Fibroblast of upper back skin (primary cell): ENCODE data around the gene RPH3AL.
A peak's percentile ranks its signal among the peaks of the same experiment; 100 is the strongest.

Source experiments
- DNase-seq: peaks from one replicate; pipeline ENCODE4 v3.0.0-alpha.2; 2013

The RPH3AL gene

DNA sequence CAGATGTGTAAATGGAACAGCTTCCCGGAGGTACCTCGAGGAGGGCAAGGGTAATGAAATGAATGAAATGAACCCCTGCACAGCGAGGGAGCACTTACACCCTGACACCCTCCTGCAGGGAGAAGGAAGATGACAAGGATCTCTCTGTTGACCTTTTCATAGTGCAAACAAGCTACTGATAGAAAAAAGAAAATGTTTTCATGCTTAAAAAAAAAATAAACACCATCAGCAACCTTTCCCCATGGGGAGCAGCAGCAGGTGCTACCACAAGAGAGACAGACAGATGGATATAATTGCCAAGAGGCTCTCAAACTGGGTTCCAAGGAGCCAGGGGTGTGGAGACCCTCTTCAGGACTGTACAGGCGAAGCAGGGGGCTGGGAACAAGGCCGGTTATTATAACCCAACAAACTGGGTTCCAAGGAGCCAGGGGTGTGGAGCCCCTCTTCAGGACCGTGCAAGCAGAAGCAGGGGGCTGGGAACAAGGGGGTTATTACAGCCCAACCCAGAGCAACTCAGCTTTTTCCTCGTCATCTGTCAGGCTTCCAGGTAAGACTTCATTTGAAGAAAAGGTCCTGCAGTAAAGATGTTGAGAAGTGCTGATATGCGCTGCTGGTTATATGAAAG, 718 bp upstream of the RPH3AL start:
- DNase-seq: no peak

DNA sequence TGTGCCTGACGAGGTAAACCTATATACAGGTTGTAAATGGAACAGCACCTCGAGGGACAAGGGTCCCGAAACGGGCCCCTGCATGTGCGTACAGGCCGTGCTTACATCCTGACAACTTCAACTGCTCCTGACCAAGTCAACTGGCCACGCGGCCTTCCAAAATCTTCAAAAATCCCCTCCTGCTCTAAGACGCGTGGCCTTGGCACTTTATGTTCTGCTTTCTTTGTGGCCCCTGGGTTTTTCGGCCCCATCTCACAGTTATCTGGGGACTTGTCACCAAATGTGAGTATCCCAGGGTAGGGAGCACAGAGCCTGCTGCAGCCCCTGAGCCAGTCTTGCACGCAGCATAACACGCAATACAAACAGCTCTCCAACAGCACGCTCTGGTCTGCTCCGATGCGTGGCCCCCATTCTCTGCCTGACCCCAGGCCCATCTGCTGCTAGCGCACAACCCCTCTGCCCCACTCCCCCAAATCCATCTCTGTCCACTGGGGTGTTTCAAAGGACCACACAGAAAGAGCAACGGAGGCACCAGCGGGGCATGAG, 659 bp downstream of the RPH3AL start:
- no peak for DNase-seq

DNA sequence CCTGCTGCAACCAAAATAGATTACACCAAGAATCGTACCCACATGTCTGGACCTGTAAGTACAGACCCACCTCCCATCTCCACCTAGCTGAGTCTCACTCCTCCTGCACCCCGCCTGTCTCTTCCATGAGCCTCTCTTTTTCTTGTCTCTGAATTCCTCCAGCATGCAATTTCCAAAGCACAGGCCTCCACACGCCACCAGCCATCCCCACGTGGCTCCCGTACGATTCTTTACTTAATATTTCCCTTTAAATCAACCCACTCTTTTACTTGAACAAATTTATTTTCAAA, 1.2 kb downstream of the RPH3AL start:
- DNase-seq: no peak

DNA sequence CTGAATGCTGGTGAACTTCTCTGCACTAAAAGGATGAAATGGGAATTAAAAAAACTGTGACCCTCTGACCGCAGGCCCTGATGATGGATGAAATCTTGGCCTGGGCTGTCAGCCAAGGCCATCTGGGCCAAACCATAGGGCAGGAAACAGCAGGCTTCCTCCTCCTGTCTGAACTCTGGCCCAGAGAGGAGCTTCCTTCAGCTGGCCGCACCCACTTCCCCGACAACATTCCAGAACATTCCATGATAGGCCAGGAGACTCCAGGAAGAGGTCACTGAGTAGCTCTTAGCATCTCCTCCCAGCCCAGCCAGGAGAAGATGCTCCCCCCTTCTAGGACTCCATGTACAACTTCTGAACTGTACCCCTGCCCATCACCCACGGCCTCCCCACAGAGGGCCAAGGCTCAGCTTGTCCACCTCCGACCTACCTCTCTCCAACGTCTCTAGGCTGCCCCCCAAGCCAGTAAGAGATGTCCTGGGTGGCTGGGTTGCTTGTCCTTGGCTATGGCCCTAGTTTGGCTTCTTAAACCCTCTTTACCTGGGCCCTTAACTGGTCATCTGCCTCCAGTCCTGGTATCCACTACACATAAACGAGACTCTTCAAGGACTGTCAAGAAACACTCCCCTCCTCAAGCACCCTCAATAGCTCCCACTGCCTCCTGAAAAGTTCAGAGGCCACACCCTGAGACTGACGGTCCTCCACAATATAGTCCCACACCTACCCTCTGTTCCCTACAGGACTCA, 1.7 kb downstream of the RPH3AL start:
- peak; percentile 49 for DNase-seq

DNA sequence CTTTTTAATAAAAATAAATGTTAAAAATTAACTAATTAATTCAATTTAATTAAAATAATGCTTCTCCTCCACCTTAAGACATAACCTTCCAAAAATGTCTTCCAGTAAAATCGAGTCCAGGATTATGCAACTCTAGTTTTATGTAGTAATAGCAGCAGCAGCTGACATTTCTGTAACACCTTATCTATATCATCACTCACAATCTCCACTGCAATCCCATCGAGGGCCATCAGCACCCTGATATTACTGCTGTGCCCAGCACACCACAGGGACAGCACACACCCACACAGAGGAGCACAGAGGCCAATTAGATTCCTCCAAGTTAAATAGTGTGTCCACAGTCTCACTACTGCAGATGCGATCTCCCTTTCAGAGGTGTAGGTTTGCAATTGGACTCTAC, 2.9 kb downstream of the RPH3AL start:
- DNase-seq: no peak

DNA sequence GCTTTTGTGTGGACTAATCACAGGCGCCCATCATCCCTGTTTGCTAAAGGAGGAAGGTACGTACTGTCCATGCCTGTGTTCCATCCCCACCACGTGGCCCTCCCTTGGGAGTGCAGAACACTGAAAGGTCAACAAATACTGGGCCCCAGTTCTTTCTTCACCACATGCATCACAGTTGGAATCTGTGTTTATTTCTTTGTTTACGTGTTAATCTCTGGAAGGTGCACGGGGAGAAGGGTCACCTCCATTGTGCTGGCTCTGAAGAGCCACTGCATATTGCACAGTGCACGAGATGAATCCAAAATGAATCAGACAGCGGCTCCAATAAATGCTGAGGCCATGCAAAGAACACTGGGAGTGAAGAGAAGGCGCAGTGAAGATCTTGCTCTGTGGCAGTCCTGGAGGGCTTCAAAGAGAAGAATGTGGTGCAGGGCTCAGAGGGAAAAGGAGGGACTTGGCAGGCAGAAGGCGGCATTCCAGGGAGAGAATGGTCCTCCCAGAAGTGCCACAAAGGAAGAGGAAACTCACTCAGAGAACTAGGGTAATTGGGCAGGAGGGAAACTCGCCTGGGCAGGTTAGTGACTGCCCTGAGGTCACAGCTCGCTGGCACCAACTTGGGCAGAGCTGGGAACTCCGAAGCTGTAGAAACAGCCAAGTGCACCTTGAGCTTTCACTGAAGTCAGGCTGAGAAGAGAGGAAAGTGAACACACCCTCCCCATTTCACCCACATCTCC, 3.7 kb downstream of the RPH3AL start:
- DNase-seq: no peak

DNA sequence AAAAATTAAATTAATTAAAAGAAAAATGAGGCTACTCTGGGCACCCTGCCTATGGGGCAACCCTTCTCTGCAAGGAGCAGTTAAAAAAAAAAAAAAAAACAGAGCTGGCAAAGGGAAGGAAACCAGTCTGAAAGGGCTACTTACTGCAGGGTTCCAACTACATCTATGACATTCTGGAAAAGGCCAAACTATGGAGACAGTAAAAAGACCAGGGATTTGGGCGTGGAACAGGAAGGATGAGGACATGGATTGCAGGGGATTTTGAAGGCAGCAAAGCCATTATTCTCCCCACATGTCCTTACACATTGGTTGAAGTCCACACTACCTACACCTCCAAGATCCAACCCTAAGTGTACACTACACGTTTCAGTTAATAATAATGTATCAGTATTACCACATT, 4.6 kb downstream of the RPH3AL start:
- no peak for DNase-seq

DNA sequence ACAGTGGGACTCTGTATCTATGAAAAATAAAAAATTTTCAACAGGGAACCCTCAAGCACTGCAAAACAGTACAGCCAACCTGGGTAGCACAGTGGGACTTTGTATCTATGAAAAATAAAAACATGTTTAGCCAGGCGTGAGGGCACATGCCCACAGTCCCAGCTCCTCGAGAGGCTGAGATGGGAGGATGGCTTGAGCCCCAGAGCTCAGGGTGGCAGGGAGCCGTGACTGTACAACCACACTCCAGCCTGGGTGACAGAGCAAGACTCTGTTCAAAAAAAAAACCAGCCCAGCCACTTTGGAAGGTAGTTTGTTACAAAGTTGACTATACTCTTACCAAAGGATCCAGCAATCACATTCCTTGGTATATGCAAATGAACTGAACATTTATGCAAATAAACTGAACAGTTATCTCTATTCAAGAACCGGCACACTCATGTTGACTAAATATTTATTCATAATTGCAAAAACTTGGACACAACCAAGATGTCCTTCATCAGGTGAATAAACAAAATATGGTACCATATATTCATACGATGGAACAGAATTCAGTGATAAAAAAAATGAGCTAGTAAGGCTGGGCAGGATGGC, 5.2 kb downstream of the RPH3AL start:
- no peak for DNase-seq

DNA sequence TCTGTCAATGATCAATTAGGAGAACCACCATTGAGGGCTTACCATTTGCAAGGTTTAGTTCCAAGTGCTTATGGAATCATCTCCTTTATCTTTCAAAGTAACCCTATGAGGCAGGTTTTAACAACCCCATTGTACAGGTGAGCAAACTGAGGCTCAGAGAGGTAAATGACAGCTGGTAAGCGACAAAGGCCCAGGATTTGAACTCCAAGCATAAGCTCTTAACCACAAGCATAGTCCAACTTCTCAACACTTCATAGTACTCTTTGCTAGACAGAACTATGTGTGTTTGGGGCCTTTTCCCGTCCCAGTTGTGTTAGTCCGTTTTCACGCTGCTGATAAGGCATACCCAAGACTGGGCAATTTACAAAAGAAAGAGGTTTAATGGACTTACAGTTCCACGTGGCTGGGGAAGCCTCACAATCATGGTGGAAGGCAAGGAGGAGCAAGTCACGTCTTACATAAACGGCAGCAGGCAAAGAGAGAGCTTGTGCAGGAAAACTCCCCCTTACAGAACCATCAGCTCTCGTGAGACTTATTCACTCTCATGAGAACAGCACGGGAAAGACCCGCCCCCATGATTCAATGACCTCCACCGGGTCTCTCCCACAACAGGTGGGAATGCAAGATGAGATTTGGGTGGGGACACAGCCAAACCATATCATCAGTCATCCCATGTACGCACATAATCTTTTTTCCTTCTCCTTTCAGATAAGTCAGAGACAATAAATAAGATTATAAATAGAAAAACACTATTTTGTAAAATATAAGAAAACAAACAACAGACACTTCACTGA, 6.4 kb downstream of the RPH3AL start:
- DNase-seq: no peak

DNA sequence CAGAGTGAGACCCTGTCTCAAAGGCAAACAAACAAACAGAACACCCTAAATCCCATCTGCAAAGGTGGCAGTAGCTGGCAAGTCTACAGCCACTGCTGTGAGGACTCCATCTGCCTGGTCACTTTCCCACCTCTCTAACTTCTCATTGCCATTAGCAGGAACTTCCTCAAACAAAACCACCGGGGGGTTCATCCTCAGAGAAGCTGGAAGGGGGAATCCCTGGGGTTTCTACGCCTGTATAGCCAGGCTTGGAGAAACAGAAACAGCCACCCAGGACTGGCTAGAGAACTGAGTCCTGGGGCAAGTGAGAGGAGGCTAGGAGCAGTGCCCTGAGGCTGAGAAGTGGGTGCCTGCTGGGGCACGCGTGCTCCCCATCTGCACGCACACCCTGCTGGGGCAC, 7.3 kb downstream of the RPH3AL start:
- no peak for DNase-seq

DNA sequence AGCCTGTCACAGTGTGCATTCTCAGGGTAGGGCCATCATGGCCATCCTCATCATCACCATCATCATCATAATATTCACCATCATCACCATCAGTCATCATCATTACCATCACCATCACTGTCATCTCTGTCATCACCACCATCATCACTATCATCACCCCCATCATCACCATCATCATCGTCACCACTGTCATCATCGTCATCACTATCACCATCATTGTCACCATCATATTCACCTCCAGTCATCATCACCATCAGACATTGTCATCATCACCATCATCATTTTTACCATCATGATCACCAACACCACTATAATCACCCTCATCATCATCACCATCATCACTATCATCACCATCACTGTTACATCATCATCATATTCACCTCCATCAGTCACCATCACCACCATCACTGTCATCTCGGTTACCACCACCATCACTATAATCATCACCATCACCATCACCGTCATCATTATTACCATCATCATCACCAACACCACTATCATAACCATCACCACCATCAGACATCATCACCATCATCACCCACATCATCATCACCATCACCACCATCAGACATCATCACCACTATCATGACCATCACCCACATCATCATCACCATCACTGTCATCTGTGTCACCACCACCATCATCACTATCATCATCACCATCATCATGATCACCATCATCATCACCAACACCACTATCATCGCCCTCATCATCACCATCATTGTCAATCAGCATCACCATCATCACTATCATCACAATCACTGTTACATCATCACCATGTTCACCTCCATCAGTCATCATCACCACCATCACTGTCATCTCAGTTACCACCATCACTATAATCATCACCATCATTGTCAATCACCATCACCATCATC, 8.5 kb downstream of the RPH3AL start:
- no peak for DNase-seq

DNA sequence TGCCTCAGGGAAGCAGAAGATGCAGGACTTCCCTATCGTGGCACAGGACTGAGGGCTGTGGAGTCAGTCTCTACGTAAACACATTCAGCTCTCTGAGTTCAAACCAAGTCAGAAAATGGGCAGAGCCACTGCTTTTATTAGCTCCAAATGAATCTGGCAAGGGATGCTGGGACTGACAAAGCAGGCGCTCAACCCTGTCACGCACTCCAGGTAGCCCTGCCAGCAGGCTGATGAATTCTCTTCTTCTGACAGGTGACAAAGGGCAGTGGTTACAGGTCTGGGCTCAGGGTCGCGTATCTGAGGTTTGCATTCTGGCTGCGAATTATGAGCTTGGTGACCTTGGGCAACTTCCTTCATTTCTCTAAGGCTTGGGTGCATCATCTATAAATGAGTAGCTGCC, 9.4 kb downstream of the RPH3AL start:
- no peak for DNase-seq

DNA sequence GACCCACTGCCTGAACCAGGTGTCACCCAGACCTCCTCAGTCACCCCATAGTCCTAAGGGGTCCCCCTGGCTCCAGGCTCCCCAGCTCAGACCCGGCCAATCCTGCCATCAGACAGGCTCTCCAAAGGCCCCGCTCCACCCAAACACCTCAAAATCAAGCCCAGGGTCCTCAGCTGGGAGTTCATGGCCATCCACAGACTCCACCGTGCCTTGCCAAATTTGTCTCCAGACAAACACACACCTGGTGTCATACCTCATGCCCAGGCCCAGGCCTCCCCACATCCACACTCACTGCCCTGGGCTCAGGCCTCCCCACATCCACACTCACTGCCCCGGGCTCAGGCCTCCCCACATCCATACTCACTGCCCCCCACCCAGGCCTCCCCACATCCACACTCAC, 12.5 kb downstream of the RPH3AL start:
- no peak for DNase-seq

DNA sequence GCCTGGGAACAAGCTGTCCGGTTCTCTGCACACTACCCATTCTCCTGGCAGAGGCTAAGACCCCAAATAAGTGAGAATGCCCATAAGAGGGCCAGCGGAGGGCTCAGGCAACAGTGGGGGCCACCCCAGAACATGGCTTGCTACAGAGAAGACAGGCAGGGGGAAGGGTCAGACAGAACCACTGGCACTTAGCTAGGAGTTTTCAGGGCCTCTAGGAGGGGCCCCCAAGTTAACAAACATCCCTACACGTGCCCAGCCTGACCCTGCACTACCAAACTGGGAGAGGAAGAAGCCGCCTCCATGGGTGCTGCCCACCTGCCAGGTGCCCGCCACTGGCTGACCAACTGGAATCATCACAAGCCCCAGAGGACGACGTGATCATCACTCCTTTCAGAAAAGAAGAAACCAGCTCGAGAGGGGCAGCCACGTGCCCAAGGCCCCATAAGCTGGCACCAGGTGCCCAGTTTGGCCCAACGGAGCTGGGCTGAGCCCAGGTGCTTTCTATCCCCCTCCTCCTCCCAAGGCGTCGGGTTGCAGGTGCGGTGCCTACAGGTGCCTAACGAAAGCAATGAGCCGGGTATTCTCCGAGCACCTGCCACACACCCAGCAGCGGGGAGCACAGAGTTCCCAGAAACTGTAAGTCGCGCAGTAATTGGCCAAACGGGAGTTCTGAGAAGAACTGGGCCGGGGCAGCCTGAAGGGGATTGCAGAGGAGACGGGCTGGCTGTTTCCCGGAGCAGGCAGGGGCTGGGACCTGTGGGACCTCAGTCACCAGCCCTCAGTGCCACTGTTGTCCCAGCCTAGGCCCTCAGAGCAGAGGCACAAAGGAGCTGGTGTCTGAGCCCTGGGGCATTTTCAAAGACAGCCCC, 13.2 kb downstream of the RPH3AL start:
- DNase-seq: no peak

DNA sequence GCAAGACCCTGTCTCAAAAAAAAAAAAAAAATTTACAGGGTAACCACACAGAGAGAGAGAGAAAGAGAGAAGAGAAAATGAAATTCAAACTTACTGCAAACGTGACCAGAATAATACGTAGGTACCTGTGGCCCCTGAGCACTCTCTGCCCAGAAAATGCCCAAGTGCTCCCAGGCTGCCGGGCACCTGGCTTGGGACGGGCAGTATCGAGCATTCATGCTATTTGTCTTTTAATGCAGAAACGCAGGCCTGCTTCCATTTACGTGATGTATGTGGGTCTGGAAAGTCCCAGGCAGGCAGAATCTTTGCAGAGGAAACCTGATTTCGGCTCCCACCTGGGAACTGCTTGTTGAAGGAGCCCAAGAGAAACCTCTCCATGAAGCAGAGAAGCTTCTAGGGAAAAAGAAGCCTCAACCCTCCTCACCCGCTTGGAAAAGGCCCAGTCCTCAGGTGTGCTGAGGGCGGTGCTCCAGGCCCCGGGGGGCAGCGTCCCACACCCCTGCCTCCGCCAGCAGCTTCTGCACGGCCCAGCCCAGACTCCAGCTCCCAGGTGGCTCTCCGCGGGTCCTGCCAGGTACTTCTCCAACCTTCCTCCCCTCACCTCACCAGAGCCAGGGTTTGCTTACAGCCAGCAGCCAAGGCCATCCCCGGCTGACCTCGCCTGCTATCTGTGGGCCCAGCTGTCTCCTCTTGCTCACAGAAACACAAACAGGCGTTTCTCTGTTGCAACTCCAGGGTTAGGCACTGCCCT, 14.0 kb downstream of the RPH3AL start:
- DNase-seq: no peak

DNA sequence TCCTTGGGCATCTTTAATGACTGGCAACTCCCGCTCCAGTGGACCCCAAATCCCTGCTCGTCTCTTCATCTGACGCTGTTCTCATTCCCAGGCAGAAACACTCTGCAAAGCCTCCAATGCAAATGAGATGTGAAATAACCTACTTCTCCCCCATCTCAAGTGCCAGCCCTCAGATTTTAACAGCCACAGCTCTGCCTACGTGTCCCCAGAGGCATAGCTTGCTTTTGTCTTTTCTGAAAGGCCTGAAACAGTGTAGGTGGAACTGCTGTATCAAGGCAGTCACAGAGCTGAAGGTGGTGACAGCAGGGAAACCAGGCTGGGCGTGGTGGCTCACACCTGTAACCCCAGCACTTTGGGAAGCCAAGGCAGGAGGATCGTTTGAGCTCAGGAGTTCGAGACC, 14.7 kb downstream of the RPH3AL start:
- no peak for DNase-seq

DNA sequence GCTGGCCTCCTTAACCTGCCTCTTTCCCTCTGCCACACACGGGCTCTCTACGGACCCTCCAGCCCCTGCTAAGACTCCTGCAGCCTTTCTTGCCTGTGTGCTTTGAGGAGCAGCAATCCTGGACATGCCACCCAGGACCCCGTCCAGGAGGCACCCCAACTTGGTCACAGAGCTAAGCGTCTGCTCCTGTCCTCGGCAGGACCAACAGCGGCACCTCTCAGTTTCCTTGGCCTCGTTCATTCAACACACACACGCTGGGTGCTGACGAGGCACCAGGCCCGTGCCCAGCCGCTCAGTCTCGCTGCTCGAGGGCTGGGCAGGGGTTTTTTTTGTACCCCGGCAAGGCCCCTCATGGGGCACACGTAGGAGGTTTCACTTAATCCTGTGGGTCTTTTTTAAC, 15.2 kb downstream of the RPH3AL start:
- DNase-seq: no peak

DNA sequence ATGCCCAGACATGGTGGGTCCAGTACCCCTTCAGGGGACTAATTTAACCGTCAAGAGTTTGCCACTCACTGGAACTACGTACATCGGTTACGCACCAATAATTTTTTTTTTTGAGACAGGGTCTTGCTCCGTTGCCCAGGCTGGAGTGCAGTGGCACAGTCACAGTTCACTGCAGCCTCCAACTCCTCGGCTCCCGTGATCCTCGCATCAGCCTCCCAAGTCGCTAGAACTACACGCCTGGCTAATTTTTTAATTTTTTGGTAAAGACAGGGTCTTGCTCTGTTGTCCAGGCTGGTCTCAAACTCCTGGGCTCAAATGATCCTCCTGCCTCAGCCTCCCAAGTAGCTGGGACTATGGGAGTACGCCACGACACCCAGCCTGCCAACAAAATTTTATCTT, 15.6 kb downstream of the RPH3AL start:
- no peak for DNase-seq

DNA sequence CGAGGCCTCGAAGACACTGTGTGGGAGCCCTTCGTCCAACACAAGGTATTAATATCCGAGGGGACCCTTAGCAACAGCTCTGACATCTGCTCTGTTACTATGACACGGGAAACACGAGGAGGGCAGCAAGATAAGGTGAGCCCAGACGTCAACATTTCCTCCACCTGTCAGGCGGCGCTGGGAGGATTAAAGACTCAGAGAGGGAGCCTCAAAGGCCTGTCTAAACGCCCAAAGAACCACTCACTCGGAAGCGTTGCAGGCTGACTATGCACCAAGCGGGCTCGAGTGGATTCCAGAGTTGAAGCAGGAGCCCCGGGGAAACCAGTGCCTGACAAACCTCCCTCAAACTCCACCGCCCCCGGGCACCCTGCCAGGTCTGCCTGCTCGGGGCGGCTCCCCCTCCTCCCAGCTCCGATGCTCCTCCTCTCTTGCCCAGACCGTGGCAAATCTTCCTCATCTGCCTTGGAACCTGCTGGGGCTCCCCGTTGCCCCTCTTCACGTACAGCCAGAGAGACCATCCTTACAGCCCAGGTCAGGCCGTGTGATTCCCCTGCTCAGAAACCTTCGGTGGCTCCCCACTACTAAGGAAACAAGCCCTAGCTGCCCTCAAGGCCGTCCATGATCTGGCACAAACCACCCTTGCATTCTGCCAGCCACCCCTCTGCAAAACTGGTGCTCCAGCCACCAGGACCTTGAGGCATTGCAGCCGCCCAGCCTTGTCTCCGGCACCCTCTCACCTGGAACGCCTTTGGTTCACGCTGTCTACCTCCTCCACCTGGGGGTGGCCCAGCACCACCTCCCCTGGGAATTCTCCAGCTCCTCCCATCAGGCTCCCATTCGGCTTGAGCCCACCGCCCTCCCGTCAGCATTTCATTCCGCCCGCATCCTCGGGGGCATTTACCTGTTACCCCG, 16.2 kb downstream of the RPH3AL start:
- DNase-seq: peak; percentile 16
